Testis (tissue), 2 donors: ENCODE results near the gene CHKA.

Experiments
- POLR2A ChIP-seq: fragments of 450-650 bp; IDR thresholded peaks from one replicate; pipeline ENCODE4 v1.6.1; 2017; ENCODE audit warnings: antibody characterized with exemption, mild to moderate bottlenecking, moderate library complexity
- TF ChIP-seq, protein P1 (sequence below), 3 experiments: fragments of 450-650 bp in 2 of 3; fragments of 200-600 bp in 1 of 3; sonication (generic) in 1 of 3; IDR thresholded peaks; one replicate each; pipeline ENCODE4 v1.5.1; 2016 to 2019; ENCODE audit warnings: antibody characterized with exemption in 3 of 3, mild to moderate bottlenecking in 2 of 3, moderate library complexity in 1 of 3

DNA sequence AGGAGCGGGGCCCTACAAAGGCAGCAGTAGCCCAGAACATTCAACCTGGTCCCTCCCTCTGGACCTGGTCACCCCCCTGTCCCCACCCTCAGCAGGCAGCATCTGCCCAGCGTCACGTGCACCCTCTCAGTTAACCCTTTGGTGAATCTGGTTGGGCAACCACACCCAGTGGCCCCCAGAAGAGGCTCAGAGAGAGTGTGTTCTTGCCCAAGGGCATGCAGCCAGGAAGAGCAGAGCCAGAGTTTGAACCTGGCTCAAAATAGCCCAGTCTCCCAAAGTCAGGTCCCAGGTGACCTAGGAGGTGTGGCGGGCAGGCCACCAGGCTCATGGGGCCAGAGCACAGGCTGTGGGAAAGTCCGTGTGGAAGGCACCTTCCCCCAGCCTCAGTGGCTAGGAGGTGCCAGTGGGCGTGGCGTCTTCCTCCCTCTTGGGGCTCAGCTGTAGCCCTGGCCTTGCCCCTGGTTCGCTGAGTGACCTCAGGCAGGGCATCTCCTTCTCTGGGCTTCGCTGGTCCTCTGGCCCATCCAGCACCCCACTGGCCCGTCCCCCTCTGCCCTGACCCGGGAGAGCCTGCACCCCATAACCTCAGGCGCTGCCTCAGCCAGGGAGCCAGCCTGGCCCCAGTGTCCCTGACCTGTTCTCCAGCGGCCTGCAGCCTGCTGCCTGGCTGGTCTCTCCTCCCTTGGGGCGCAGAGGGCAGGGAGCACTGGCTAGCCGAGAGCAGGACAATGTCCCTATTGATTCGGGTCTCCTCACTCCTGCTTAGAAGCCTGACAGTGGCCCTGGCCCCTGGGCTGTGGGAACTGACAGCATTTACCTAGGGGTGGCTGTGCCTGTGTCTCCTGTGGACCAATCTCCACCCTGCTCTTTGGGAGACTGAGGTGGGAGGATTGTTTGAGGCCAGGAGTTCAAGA, 104.0 kb downstream of the CHKA start:
- TF ChIP-seq POLR2A, result no peak
- TF ChIP-seq, protein P1, sequence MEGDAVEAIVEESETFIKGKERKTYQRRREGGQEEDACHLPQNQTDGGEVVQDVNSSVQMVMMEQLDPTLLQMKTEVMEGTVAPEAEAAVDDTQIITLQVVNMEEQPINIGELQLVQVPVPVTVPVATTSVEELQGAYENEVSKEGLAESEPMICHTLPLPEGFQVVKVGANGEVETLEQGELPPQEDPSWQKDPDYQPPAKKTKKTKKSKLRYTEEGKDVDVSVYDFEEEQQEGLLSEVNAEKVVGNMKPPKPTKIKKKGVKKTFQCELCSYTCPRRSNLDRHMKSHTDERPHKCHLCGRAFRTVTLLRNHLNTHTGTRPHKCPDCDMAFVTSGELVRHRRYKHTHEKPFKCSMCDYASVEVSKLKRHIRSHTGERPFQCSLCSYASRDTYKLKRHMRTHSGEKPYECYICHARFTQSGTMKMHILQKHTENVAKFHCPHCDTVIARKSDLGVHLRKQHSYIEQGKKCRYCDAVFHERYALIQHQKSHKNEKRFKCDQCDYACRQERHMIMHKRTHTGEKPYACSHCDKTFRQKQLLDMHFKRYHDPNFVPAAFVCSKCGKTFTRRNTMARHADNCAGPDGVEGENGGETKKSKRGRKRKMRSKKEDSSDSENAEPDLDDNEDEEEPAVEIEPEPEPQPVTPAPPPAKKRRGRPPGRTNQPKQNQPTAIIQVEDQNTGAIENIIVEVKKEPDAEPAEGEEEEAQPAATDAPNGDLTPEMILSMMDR (IDR thresholded peaks at IDR 0.05), result no peak
